Endodermal cell (in vitro differentiated cells): ENCODE measurements around the gene DSE. TPM values are rescaled to one million over a fixed set of nuclear protein-coding genes. Genes with fewer than 3 reads are reported as not detected.

Experiments
- DNase-seq: peaks from one replicate; pipeline ENCODE4 v3.0.0-alpha.2; 2017
- H3K27ac ChIP-seq: 2 replicates; pipeline ENCODE4 v1.5.1; 2013; ENCODE audit warnings: mild to moderate bottlenecking, low read depth, low read length, moderate library complexity
- H3K27me3 ChIP-seq: 2 replicates; pipeline ENCODE4 v1.6.1; 2013; ENCODE audit warnings: mild to moderate bottlenecking, low read length, moderate library complexity; ENCODE audit not compliant: insufficient read depth, control insufficient read depth, poor library complexity, severe bottlenecking
- H3K36me3 ChIP-seq: 2 replicates; pipeline ENCODE4 v1.7.0; 2013; ENCODE audit warnings: mild to moderate bottlenecking, low read length, moderate library complexity; ENCODE audit not compliant: control insufficient read depth, insufficient read depth
- H3K4me1 ChIP-seq: one replicate; pipeline ENCODE4 v1.7.0; 2013; ENCODE audit warnings: low read length; ENCODE audit not compliant: control insufficient read depth, insufficient read depth
- H3K4me3 ChIP-seq: 2 replicates; pipeline ENCODE4 v1.5.1; 2013; ENCODE audit warnings: mild to moderate bottlenecking, low read length, moderate library complexity
- H3K9ac ChIP-seq: 2 replicates; pipeline ENCODE4 v1.6.1; 2013; ENCODE audit warnings: mild to moderate bottlenecking, low read length, moderate library complexity; ENCODE audit not compliant: poor library complexity, severe bottlenecking; ENCODE audit errors: extremely low read depth
- H3K9me3 ChIP-seq: 2 replicates; pipeline ENCODE4 v1.6.1; 2013; ENCODE audit warnings: mild to moderate bottlenecking, low read length, moderate library complexity; ENCODE audit not compliant: control insufficient read depth
- H3K27ac Mint-ChIP-seq: 2 replicates; pipeline ENCODE4 v1.8.0; 2020; ENCODE audit warnings: mixed read lengths
- H3K27me3 Mint-ChIP-seq: 2 replicates; pipeline ENCODE4 v1.8.0; 2021; ENCODE audit warnings: mild to moderate bottlenecking, mixed read lengths; ENCODE audit not compliant: insufficient read depth
- H3K36me3 Mint-ChIP-seq: 2 replicates; pipeline ENCODE4 v1.8.0; 2020; ENCODE audit warnings: low read depth, mixed read lengths
- H3K4me1 Mint-ChIP-seq: 2 replicates; pipeline ENCODE4 v1.8.0; 2020; ENCODE audit warnings: mixed read lengths
- H3K4me3 Mint-ChIP-seq: 2 replicates; pipeline ENCODE4 v1.8.0; 2020; ENCODE audit warnings: mild to moderate bottlenecking, moderate library complexity, mixed read lengths
- H3K9me3 Mint-ChIP-seq: 2 replicates; pipeline ENCODE4 v1.8.0; 2020; ENCODE audit warnings: mild to moderate bottlenecking, mixed read lengths
- WGBS, 2 experiments: methylation state at CpG; one replicate each; pipeline versions ENCODE4 v1.1.5 to v1.1.7; 2013; ENCODE audit warnings: missing lambda C conversion rate in 2 of 2, mixed read lengths in 1 of 2; ENCODE audit not compliant: insufficient coverage in 1 of 2, insufficient read length in 1 of 2; 5-methylcytosine and 5-hydroxymethylcytosine counted together
- total RNA-seq, 2 donors: library from RNA; stranded (reverse); fragmentation: NEBNext Ultra II Directional in 1 of 2; extraction: Animal tissue kit (Norgen Biotek cat#: 25700) in 1 of 2; gene quantifications; 2 replicates in 1 of 2; 3 replicates in 1 of 2; pipeline ENCODE4 v1.2.1, GENCODE V29; 2021
- TF ChIP-seq, protein P1 (sequence below): fragments of 200-600 bp; sonication (generic); conservative IDR thresholded peaks from 2 replicates; pipeline ENCODE4 v1.5.0; 2021; ENCODE audit warnings: antibody characterized with exemption, mild to moderate bottlenecking

DSE gene
- total RNA-seq, 2 donors from 2014 or later = 42.3 to 44.3 TPM

DNA sequence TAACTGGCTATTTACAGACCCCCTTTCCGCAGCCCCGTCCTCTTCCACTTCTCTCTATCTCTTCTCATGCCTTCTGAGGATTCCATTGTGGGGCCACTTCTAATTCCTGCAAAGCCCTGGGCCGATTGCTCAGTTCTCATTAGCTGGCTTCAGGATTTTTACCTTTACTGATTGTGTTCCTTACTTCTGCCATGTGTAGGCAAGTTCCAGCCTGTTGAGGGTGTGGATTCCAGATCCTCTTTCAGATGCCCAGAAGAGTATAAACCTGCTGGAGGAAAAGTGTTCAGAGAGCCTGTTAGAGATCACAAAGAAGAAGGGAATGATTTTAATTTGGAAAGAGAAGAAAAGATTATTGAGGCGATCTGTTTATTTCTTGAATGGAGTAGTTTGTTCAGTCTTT is 5.4 kb downstream of the DSE start:
- H3K4me1 ChIP-seq = no peaks in the 10 kb centered on the region
- WGBS, 2 experiments = 87 to 95% methylated on average over 3 to 4 of the region's 4 CpGs
- Mint-ChIP-seq H3K4me3 (no peak overlapping the region), H3K27ac (peak overlapping the region; percentile 4), H3K27me3 (no peaks in the 10 kb centered on the region), H3K4me1 (peaks cover 22% of the 10 kb centered on the region), H3K9me3 (no peaks in the 10 kb centered on the region), H3K36me3 (peaks cover 3% of the 10 kb centered on the region)
- no peaks in the 10 kb centered on the region for H3K9me3 ChIP-seq
- no peak overlapping the region for H3K9ac ChIP-seq
- no peaks in the 10 kb centered on the region for H3K36me3 ChIP-seq
- no peak overlapping the region for H3K4me3 ChIP-seq
- no peak overlapping the region for H3K27ac ChIP-seq
- no peaks in the 10 kb centered on the region for H3K27me3 ChIP-seq
- TF ChIP-seq, protein P1, sequence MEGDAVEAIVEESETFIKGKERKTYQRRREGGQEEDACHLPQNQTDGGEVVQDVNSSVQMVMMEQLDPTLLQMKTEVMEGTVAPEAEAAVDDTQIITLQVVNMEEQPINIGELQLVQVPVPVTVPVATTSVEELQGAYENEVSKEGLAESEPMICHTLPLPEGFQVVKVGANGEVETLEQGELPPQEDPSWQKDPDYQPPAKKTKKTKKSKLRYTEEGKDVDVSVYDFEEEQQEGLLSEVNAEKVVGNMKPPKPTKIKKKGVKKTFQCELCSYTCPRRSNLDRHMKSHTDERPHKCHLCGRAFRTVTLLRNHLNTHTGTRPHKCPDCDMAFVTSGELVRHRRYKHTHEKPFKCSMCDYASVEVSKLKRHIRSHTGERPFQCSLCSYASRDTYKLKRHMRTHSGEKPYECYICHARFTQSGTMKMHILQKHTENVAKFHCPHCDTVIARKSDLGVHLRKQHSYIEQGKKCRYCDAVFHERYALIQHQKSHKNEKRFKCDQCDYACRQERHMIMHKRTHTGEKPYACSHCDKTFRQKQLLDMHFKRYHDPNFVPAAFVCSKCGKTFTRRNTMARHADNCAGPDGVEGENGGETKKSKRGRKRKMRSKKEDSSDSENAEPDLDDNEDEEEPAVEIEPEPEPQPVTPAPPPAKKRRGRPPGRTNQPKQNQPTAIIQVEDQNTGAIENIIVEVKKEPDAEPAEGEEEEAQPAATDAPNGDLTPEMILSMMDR = no peak
- no peak for DNase-seq

DNA sequence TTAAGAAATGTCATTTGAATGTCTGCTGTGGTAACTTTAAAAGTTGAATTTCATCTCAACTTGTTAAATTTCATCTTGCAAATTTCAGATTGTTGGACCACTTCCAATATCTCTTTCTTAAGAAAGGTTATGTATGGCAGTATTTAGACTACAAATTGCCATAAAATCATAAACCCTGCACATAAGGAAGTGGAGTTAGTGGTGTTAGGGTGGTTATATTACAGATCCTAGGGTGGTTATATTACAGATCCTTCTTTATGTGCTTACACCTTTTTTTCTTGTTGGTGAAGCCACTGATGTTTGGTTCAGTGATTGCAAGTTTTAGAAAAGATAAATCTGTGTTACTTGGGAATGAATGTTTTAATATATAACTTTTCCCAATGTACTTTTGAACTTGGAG is 9.0 kb downstream of the DSE start:
- H3K4me1 ChIP-seq = no peaks in the 10 kb centered on the region
- H3K27me3 ChIP-seq = no peaks in the 10 kb centered on the region

DNA sequence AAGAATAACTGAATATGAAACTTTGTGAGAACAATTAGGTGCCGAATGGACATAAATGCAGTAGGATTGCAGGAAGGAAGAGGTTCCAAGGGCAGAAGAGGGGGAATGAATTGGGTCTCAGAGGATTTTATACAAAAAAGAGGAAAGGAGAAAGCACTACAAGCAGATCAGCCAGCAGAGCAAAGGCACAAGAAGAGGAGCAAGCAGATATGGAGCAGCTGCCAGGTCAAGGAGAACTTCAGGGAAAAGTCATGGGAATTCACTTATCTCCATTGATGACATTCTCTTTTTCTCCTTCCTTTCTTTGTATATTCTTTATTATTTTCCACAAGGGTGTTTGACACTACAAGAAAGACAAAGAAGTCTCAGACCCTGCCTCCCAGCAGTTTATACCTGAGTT is 9.6 kb downstream of the DSE start:
- H3K36me3 Mint-ChIP-seq = peaks cover 1% of the 10 kb centered on the region
- H3K4me3 Mint-ChIP-seq = no peak overlapping the region
- no peaks in the 10 kb centered on the region for H3K27me3 Mint-ChIP-seq
- no peak overlapping the region for H3K27ac ChIP-seq
- no peaks in the 10 kb centered on the region for H3K4me1 ChIP-seq
- H3K27me3 ChIP-seq = no peaks in the 10 kb centered on the region
- DNase-seq = no peak
- no peaks in the 10 kb centered on the region for H3K9me3 ChIP-seq
- H3K4me1 Mint-ChIP-seq = peaks cover 38% of the 10 kb centered on the region
- H3K27ac Mint-ChIP-seq = no peak overlapping the region
- TF ChIP-seq, protein P1 = no peak
- H3K9ac ChIP-seq = no peak overlapping the region
- no peak overlapping the region for H3K4me3 ChIP-seq
- H3K36me3 ChIP-seq = no peaks in the 10 kb centered on the region
- H3K9me3 Mint-ChIP-seq = no peaks in the 10 kb centered on the region
- WGBS, 2 experiments = 89 to 100% methylated on average over 1 of the region's 1 CpG

More for the DNA sequence above, 9.0 kb downstream of the DSE start:
- Histone ChIP-seq H3K4me3 (no peak overlapping the region), H3K36me3 (no peaks in the 10 kb centered on the region), H3K9ac (no peak overlapping the region), H3K9me3 (no peaks in the 10 kb centered on the region), H3K27ac (no peak overlapping the region)
- no peaks in the 10 kb centered on the region for H3K27me3 Mint-ChIP-seq
- TF ChIP-seq, protein P1 = no peak
- H3K36me3 Mint-ChIP-seq = peaks cover 3% of the 10 kb centered on the region
- DNase-seq = no peak
- peaks cover 32% of the 10 kb centered on the region for H3K4me1 Mint-ChIP-seq
- no peaks in the 10 kb centered on the region for H3K9me3 Mint-ChIP-seq
- H3K4me3 Mint-ChIP-seq = no peak overlapping the region
- H3K27ac Mint-ChIP-seq = no peak overlapping the region
